Breast epithelium (tissue), 4 donors: ENCODE data around the gene TBX5. TPM values are rescaled to one million over a fixed set of nuclear protein-coding genes. Genes with fewer than 3 reads are reported as not detected.

Source experiments
- DNase-seq, 2 donors: peaks; one replicate each; pipeline ENCODE4 v3.0.0-alpha.2; 2019; ENCODE audit warnings: low spot score in 2 of 2
- H3K27ac ChIP-seq, 2 donors: fragments of 200-600 bp; sonication (generic) in 1 of 2; one replicate each; pipeline ENCODE4 v1.5.1; 2016 to 2019; ENCODE audit warnings: mild to moderate bottlenecking in 1 of 2
- H3K27me3 ChIP-seq, 2 donors: fragments of 200-600 bp; sonication (generic) in 1 of 2; one replicate each; pipeline versions ENCODE4 v1.5.1 to v1.6.0; 2017 to 2019; ENCODE audit warnings: control low read depth in 1 of 2, mild to moderate bottlenecking in 1 of 2
- H3K36me3 ChIP-seq: fragments of 200-600 bp; one replicate; pipeline ENCODE4 v1.5.1; 2019
- H3K4me1 ChIP-seq, 2 donors: fragments of 200-600 bp; sonication (generic); one replicate each; pipeline ENCODE4 v1.5.1; 2016 to 2019; ENCODE audit warnings: control low read depth in 1 of 2
- H3K4me3 ChIP-seq, 3 donors: fragments of 200-600 bp; sonication (generic); 1 replicate in 2 of 3; 2 replicates in 1 of 3; pipeline ENCODE4 v1.5.1; 2016 to 2019; ENCODE audit warnings: mild to moderate bottlenecking in 3 of 3, moderate library complexity in 2 of 3
- H3K9me3 ChIP-seq, 2 donors: fragments of 200-600 bp; sonication (generic) in 1 of 2; one replicate each; pipeline ENCODE4 v1.5.1; 2016 to 2019; ENCODE audit warnings: control low read depth in 1 of 2
- POLR2A ChIP-seq: fragments of 450-650 bp; IDR thresholded peaks from one replicate; pipeline ENCODE4 v1.6.1; 2016; ENCODE audit warnings: antibody characterized with exemption, mild to moderate bottlenecking, moderate library complexity
- POLR2AphosphoS5 ChIP-seq, 3 donors: sonication (generic); formaldehyde crosslinking; IDR thresholded peaks; one replicate each; pipeline ENCODE4 v1.6.1; 2017; ENCODE audit warnings: antibody characterized with exemption in 3 of 3
- intact Hi-C: fragments of 100-400 bp; cut with DNase I; formaldehyde crosslinking; loops from one replicate; pipeline ENCODE4 v1.15.1; 2023; ENCODE audit warnings: low total_unique reads
- total RNA-seq, 3 donors: library from RNA; depleted of rRNA; stranded (reverse); fragments of >200 nt; gene quantifications; one replicate each; pipeline ENCODE4 v1.1.0, GENCODE V29; 2016
- TF ChIP-seq, protein P1 (sequence below), 3 donors: fragments of 450-650 bp; IDR thresholded peaks; one replicate each; pipeline ENCODE4 v1.5.1; 2016 to 2017; ENCODE audit warnings: antibody characterized with exemption in 3 of 3, mild to moderate bottlenecking in 3 of 3, moderate library complexity in 3 of 3

The TBX5 gene
- total RNA-seq, 3 donors from 2014 or later, result 2.2 to 10.2 (median 6.2) TPM

DNA sequence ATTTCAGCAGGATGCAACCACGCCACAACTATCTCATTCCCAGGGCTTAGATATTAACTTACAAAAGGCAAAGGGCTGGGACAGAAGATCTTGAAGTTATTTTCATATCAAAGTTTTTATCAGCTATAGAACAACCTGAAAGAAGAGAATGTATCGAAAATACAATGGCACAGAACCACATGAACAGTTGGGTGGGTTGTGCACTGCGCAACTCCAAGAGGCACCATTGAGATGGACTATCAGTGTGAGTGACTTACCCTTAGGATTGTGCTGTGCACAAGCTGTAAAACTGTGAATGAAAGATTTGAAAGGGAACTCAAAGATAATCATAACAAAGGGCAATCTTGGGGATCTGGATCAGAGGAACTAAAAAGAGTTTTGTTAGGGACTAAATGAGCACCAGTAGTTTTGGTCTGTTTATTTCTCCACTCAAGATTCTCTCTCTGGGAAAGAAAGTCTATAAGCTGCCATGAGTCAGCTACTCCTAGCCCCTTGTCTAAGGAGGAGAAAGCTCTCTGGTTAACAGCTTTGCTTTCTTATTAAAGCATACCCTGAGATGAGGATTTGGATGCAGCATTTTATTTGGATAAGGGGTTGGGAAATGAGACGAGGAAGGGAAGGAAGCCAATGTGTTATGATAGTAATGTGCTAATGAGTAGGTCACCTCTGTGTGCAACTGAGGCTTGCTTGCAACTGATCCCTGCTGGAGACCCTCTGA, 62.2 kb downstream of the TBX5 start:
- H3K4me3 ChIP-seq, result no peak overlapping the region

DNA sequence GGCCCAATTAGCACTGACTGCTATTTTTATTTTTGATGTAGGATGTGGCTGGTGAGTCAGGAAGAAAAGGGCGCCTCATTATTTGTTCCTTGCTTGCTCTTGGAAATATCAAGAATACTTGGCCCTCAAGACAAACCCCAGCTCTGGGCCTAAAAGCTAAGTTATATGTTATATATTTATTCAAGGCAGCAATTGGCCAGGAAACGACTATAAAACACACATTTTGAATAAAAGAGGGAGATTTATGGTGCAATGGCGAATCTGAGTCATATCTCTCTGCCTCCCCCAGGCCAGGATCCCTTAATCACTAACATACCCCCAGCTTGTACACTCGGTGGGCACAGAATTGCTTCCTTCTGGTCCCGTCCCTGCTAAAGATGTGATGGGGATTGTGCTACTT, 63.3 kb downstream of the TBX5 start:
- intact Hi-C loops, result no loop called here
- Histone ChIP-seq H3K4me3 (no peak overlapping the region), H3K36me3 (no peaks in the 10 kb centered on the region), H3K9me3 (no peaks in the 10 kb centered on the region), H3K27ac (no peak overlapping the region), H3K4me1 (no peaks in the 10 kb centered on the region), H3K27me3 (peaks cover 0 to 9% of the 10 kb centered on the region in 2 donors)
- DNase-seq, result no peak
- TF ChIP-seq POLR2AphosphoS5 (IDR thresholded peaks at IDR 0.05) (no peak), POLR2A (no peak)
- TF ChIP-seq, protein P1, sequence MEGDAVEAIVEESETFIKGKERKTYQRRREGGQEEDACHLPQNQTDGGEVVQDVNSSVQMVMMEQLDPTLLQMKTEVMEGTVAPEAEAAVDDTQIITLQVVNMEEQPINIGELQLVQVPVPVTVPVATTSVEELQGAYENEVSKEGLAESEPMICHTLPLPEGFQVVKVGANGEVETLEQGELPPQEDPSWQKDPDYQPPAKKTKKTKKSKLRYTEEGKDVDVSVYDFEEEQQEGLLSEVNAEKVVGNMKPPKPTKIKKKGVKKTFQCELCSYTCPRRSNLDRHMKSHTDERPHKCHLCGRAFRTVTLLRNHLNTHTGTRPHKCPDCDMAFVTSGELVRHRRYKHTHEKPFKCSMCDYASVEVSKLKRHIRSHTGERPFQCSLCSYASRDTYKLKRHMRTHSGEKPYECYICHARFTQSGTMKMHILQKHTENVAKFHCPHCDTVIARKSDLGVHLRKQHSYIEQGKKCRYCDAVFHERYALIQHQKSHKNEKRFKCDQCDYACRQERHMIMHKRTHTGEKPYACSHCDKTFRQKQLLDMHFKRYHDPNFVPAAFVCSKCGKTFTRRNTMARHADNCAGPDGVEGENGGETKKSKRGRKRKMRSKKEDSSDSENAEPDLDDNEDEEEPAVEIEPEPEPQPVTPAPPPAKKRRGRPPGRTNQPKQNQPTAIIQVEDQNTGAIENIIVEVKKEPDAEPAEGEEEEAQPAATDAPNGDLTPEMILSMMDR (IDR thresholded peaks at IDR 0.05), result no peak

More for the DNA sequence above, 62.2 kb downstream of the TBX5 start:
- no peak for DNase-seq
- H3K36me3 ChIP-seq, result no peaks in the 10 kb centered on the region
- TF ChIP-seq, protein P1 (IDR thresholded peaks at IDR 0.05), result no peak
- TF ChIP-seq POLR2AphosphoS5 (IDR thresholded peaks at IDR 0.05) (no peak), POLR2A (no peak)
- H3K27me3 ChIP-seq, result peaks cover 0 to 9% of the 10 kb centered on the region in 2 donors
- H3K9me3 ChIP-seq, result no peaks in the 10 kb centered on the region
- intact Hi-C loops, result no loop called here
- no peak overlapping the region for H3K27ac ChIP-seq
- H3K4me1 ChIP-seq, result no peaks in the 10 kb centered on the region

DNA sequence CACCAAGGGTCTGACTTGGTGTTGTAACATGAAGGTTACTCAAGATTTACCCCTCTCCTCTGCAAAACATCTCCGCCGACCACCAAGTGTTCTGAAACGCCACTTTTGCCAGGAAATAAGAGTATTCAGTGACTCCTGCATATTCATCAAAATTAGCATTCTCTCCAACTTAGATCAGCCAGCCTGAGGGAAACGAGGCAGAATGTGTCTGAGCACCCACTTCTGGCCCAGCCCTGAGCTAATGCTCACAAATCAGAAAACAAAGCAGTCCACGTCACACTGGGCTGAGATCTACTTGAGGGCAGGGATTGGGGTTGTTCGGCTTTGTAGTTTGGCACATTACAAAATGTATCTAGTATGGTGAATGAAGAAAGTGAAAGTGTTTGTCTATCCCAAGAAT, 64.3 kb downstream of the TBX5 start:
- DNase-seq, result no peak
- Histone ChIP-seq H3K4me1 (no peaks in the 10 kb centered on the region), H3K27ac (no peak overlapping the region), H3K9me3 (no peaks in the 10 kb centered on the region), H3K27me3 (peaks cover 0 to 9% of the 10 kb centered on the region in 2 donors), H3K36me3 (no peaks in the 10 kb centered on the region), H3K4me3 (no peak overlapping the region)
- TF ChIP-seq, protein P1 (IDR thresholded peaks at IDR 0.05), result no peak
- no peak for TF ChIP-seq POLR2AphosphoS5 (IDR thresholded peaks at IDR 0.05)
- TF ChIP-seq POLR2A, result no peak
- intact Hi-C loops, result no loop called here

DNA sequence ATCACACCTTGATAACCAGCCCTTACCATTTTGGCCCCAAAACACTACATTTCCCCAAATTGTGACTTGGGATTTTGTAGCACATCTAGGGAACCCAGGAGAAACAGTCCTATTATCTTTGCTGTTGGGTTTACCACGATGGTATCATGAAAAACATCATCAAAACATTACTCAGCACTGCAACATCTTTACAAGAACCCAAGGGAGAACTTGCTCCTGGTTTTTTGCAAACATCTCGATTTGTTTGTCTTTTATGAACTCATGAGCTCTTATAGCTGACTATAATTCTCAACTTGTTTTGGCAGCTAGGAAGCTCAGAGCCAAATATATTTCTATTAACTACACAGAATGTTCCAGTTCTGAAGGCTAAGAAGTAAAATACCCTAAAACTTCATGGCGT, 65.7 kb downstream of the TBX5 start:
- Histone ChIP-seq H3K9me3 (no peaks in the 10 kb centered on the region), H3K4me1 (no peaks in the 10 kb centered on the region), H3K27ac (no peak overlapping the region), H3K27me3 (peaks cover 0 to 9% of the 10 kb centered on the region in 2 donors), H3K4me3 (no peak overlapping the region), H3K36me3 (no peaks in the 10 kb centered on the region)
- no peak for DNase-seq
- intact Hi-C loops, result no loop called here
- TF ChIP-seq POLR2AphosphoS5 (IDR thresholded peaks at IDR 0.05) (no peak), POLR2A (no peak)
- TF ChIP-seq, protein P1 (IDR thresholded peaks at IDR 0.05), result no peak

DNA sequence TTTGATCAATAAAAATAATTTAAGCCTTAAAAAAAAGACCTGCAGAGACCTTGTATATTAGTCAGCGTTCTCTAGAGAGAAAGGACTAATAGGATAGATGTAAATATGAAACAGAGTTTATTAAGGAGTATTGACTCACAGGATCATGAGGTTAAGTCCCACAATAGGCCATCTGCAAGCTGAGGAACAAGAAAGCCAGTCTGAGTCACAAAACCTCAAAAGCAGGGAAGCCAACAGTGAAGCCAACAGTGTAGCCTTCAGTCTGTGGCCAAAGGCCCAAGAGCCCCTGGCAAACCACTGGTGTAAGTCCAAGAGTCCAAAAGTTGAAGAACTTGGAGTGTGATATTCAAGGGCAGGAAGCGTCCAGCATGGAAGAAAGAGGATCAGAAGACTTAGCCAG, 66.3 kb downstream of the TBX5 start:
- intact Hi-C loops, result no loop called here
- H3K4me3 ChIP-seq, result no peak overlapping the region
- H3K36me3 ChIP-seq, result no peaks in the 10 kb centered on the region
- no peaks in the 10 kb centered on the region for H3K9me3 ChIP-seq
- no peak for DNase-seq
- H3K4me1 ChIP-seq, result no peaks in the 10 kb centered on the region
- TF ChIP-seq, protein P1 (IDR thresholded peaks at IDR 0.05), result no peak
- TF ChIP-seq POLR2A (no peak), POLR2AphosphoS5 (IDR thresholded peaks at IDR 0.05) (no peak)
- H3K27me3 ChIP-seq, result peaks cover 0 to 9% of the 10 kb centered on the region in 2 donors
- H3K27ac ChIP-seq, result no peak overlapping the region
